Measurements from ENCODE around the gene RER1. TPM values are rescaled to one million over a fixed set of nuclear protein-coding genes. Genes with fewer than 3 reads are reported as not detected.

The RER1 gene
- total and polyA plus RNA-seq, 12 donors = 55.5 to 107 (median 77.3) TPM

- Histone ChIP-seq H3K36me3 (no peaks in the 10 kb centered on the region), H3K4me1 (no peaks in the 10 kb centered on the region), H3K4me3 (no peak overlapping the region), H3K9me3 (no peaks in the 10 kb centered on the region), H3K27ac (no peak overlapping the region), H3K27me3 (no peaks in the 10 kb centered on the region)
- DNase-seq (peak in 1 of 2 donors; percentile 6), ATAC-seq (peak in 1 of 8 donors; percentile 15)
- no peak for TF ChIP-seq CTCF (IDR thresholded peaks at IDR 0.05)
- 94 to 96% methylated on average over 23 to 24 of the region's 24 CpGs for WGBS, 2 donors
- intact Hi-C loops (cut with DNase I) = no loop called here
Observed at GRCh38 chr1:2344121-2344681, 47.4 kb upstream of the RER1 start.

GRCh38 chr1:2344744-2345296 is 46.8 kb upstream of the RER1 start:
- TF ChIP-seq CTCF (IDR thresholded peaks at IDR 0.05) = no peak
- 92 to 95% methylated on average over 29 of the region's 29 CpGs for WGBS, 2 donors
- peak in 1 of 2 donors; percentile 1 for DNase-seq
- intact Hi-C loops (cut with DNase I) = no loop called here
- Histone ChIP-seq H3K36me3 (no peaks in the 10 kb centered on the region), H3K27ac (no peak overlapping the region), H3K27me3 (no peaks in the 10 kb centered on the region), H3K4me3 (no peak overlapping the region), H3K9me3 (no peaks in the 10 kb centered on the region), H3K4me1 (no peaks in the 10 kb centered on the region)
- no peak for ATAC-seq

- Histone ChIP-seq H3K9me3 (no peaks in the 10 kb centered on the region), H3K4me3 (no peak overlapping the region), H3K27me3 (no peaks in the 10 kb centered on the region), H3K27ac (no peak overlapping the region), H3K36me3 (no peaks in the 10 kb centered on the region), H3K4me1 (no peaks in the 10 kb centered on the region)
- no peak for TF ChIP-seq CTCF (IDR thresholded peaks at IDR 0.05)
- 90 to 93% methylated on average over 24 of the region's 24 CpGs for WGBS, 2 donors
- intact Hi-C loops (cut with DNase I) = no loop called here
- DNase-seq (peak in 1 of 2 donors; percentile 10), ATAC-seq (no peak)
Observed at GRCh38 chr1:2345297-2346075, 46.2 kb upstream of the RER1 start.

DNA sequence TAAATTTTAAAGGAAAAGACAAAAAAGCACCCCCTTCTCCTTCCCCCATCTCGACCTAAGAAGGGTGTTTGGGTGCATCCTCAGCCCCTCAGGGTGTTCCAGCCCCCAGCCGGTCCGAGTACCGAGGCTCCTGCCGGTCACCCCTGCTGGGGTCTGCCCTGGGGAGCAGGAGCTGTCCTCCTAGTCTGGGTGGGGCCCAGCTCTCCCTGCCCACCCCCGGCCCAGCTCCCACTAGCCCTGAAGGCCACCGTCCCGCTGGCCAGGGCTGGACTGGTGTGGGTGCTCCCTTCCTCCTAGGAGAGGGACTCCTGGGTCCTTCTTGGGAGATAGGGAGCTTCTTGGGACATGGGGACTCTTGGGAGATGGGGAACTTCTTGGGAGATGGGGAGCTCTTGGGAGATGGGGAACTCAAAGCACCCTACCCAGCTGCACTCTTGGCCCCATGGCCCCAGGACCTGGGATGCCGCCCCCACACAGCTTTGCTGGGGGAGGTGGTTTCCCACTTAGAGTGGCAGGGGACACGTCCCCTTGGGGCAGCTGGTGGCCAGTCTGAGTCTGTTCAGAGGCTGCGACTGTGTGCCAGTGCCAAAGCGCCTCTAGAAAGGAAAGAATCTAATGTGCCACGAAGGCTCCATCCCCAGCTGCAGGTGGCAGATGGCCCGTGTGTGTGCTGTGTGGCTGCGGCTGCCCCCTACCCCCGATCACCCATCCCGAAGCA is 44.8 kb upstream of the RER1 start:
- Histone ChIP-seq H3K27me3 (no peaks in the 10 kb centered on the region), H3K9me3 (no peaks in the 10 kb centered on the region), H3K4me3 (no peak overlapping the region), H3K27ac (no peak overlapping the region), H3K36me3 (no peaks in the 10 kb centered on the region), H3K4me1 (no peaks in the 10 kb centered on the region)
- ATAC-seq (no peak), DNase-seq (peak in 1 of 2 donors; percentile 6)
- intact Hi-C loops (cut with DNase I) = no loop called here
- 90 to 92% methylated on average over 17 of the region's 17 CpGs for WGBS, 2 donors
- TF ChIP-seq CTCF (IDR thresholded peaks at IDR 0.05) = no peak

Data from heart right ventricle (tissue), 16 donors.